ENCODE results near the gene CX3CL1. TPM values are rescaled to one million over a fixed set of nuclear protein-coding genes. Genes with fewer than 3 reads are reported as not detected.
A peak's percentile ranks its signal among the peaks of the same experiment; 100 is the strongest.

Gene CX3CL1
- total and polyA plus RNA-seq, 2 of the 4 experiments (the other 2 are of a cell fraction): 0.18 to 0.77 TPM

DNA sequence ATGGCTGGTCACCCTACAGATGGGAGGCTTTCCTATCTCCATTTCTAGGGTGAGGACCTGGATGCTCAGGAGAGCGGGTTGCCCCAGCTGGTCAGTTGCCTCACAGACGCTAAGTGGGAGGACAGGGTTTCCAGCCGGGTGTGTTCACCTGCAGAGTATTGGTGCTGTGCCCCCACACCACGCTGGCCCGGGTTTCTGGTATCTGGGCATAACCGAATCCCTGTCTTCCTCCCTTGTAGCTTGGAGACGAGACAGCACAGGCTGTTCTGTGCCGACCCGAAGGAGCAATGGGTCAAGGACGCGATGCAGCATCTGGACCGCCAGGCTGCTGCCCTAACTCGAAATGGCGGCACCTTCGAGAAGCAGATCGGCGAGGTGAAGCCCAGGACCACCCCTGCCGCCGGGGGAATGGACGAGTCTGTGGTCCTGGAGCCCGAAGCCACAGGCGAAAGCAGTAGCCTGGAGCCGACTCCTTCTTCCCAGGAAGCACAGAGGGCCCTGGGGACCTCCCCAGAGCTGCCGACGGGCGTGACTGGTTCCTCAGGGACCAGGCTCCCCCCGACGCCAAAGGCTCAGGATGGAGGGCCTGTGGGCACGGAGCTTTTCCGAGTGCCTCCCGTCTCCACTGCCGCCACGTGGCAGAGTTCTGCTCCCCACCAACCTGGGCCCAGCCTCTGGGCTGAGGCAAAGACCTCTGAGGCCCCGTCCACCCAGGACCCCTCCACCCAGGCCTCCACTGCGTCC is 9.7 kb downstream of the CX3CL1 start:
- WGBS, 2 experiments (ENCODE audit: extremely low coverage in 2 of 2, insufficient read length in 1 of 2): 95% methylated on average over 14 of the region's 35 CpGs; no CpG with 5 or more reads in 1 of the 2 experiments
- DNase-seq (no peak), ATAC-seq (ENCODE audit: low read depth) (no peak)
- H3K9ac ChIP-seq (ENCODE audit: low read depth, low read length): no peak overlapping the region
- dilution Hi-C loops (cut with HindIII; ENCODE audit: low sequenced_read_pairs, unreplicated experiment): no loop called here
- no peak overlapping the region for H2BK120ac ChIP-seq (ENCODE audit: low read depth, low read length)
- CTCF ChIA-PET: no interaction called here
- TF ChIP-seq RAD21 (IDR thresholded peaks at IDR 0.05; ENCODE audit: low read length): no peak
- no peak overlapping the region for H2BK15ac ChIP-seq (ENCODE audit: low read depth, low read length)
- no peak overlapping the region for H4K91ac ChIP-seq (ENCODE audit: insufficient read depth, low read depth, low read length)
- H3K18ac ChIP-seq (ENCODE audit: low read depth, low read length): no peak overlapping the region
- H3K23ac ChIP-seq (ENCODE audit: low read depth, low read length): no peak overlapping the region
- peak overlapping the region; percentile 15 for H2AK9ac ChIP-seq (replicated peaks; ENCODE audit: low read depth, low read length, poor library complexity)
- peaks cover 7% of the 10 kb centered on the region; the same call in 1 of the 2 replicates for H3K4me1 ChIP-seq (ENCODE audit: control insufficient read depth, insufficient read depth, low read length)
- no peaks in the 10 kb centered on the region for H3K9me1 ChIP-seq (ENCODE audit: insufficient read depth, low read length)
- no peak overlapping the region for H3K27ac ChIP-seq (ENCODE audit: insufficient read depth, low read length)
- H3K79me1 ChIP-seq (ENCODE audit: low read depth in 1 of 2, low read length in 2 of 2): no peaks in the 10 kb centered on the region
- H3K4me2 ChIP-seq (ENCODE audit: low read depth, low read length): no peak overlapping the region
- no peak overlapping the region for H3K4ac ChIP-seq (ENCODE audit: low read depth, low read length)
- no peaks in the 10 kb centered on the region for H3K9me3 ChIP-seq (ENCODE audit: control insufficient read depth, insufficient read depth, low read length)
- no peaks in the 10 kb centered on the region for H3K36me3 ChIP-seq (ENCODE audit: control insufficient read depth, insufficient read depth, low read length)
- no peak overlapping the region for H2BK20ac ChIP-seq (ENCODE audit: low read depth, low read length)
- no peak overlapping the region for H3K4me3 ChIP-seq (ENCODE audit: insufficient read depth, low read depth, low read length)
- H4K8ac ChIP-seq (ENCODE audit: low read depth in 2 of 2, low read length in 2 of 2): no peak overlapping the region
- no peak overlapping the region for H2BK5ac ChIP-seq (ENCODE audit: low read depth, low read length, poor library complexity, severe bottlenecking)
- H3K56ac ChIP-seq (ENCODE audit: extremely low read depth, insufficient read depth, low read length): no peak overlapping the region
- POLR2A ChIA-PET (ENCODE audit: unreplicated experiment): no interaction called here
- no peak overlapping the region for H4K5ac ChIP-seq (ENCODE audit: low read depth, low read length)
- in situ Hi-C loops (cut with MboI; ENCODE audit: low sequenced_read_pairs): no loop called here
- H4K20me1 ChIP-seq (ENCODE audit: insufficient read depth, low read length): no peaks in the 10 kb centered on the region
- H3K14ac ChIP-seq (replicated peaks; ENCODE audit: low read depth, low read length): no peak overlapping the region
- intact Hi-C loops (cut with micrococcal nuclease): no loop called here
- peaks cover 7% of the 10 kb centered on the region for H3K27me3 ChIP-seq (ENCODE audit: control insufficient read depth, insufficient read depth, low read length)
- no peak overlapping the region for H2AK5ac ChIP-seq (ENCODE audit: low read depth, low read length)
- no TSS peak for BruUV-seq (replicated peaks)
- H2AFZ ChIP-seq (replicated peaks; ENCODE audit: low read length, poor library complexity): no peak overlapping the region
